Stimulated activated CD8-positive, alpha-beta memory T cell treated with anti-CD3 and anti-CD28 coated beads, Interleukin-4, amount 100 ng/mL, for 1 hour (primary cell): ENCODE data around the gene ROCK2.

ENCODE experiments used
- DNase-seq, 2 donors: peaks; one replicate each; pipeline ENCODE4 v3.0.0-alpha.2; 2020; ENCODE audit warnings: low read depth in 2 of 2, low spot score in 1 of 2

ROCK2 gene

DNA sequence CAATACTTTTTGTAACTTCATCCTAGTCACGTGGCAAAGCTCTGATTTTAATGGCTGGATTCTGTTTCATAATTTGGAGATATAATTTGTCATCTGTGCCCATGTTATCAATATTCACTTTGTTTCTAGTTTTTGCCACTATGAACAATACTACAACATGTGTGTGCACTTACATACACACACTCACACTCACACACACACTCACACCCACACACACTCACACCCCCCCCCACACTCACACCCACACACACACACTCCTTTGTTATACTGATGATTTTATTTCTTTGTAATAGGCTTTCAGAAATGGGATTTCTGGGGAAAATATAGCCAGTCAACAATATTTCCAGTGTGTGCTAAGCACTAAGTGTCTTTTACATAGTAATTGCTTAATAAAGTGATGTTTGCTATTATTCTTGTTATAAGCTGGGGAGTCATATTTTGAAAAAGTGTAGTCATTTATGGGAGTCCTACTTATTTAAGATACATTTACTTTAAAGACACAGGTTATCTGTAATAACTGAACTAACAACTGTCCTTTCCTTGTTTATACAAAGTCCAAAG, 22.8 kb upstream of the ROCK2 start:
- DNase-seq = no peak

DNA sequence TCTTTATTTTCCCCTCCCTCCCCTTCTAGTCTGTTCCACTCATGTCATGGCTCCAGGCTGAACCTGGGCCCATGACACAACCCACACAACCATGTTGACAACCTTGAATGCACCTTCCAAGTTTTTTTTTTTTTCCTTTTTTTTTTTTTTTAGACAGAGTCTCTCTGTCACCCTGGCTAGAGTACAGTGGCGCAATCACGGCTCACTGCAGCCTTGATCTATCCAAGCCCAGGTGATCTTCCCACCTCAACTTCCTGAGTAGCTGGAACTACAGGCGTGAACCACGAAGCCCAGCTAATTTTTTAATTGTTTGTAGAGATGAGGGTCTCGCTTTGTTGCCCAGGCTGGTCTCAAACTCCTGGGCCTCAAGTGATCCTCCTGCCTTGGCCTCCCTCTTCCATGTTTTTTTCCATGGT, 21.9 kb upstream of the ROCK2 start:
- DNase-seq = no peak

DNA sequence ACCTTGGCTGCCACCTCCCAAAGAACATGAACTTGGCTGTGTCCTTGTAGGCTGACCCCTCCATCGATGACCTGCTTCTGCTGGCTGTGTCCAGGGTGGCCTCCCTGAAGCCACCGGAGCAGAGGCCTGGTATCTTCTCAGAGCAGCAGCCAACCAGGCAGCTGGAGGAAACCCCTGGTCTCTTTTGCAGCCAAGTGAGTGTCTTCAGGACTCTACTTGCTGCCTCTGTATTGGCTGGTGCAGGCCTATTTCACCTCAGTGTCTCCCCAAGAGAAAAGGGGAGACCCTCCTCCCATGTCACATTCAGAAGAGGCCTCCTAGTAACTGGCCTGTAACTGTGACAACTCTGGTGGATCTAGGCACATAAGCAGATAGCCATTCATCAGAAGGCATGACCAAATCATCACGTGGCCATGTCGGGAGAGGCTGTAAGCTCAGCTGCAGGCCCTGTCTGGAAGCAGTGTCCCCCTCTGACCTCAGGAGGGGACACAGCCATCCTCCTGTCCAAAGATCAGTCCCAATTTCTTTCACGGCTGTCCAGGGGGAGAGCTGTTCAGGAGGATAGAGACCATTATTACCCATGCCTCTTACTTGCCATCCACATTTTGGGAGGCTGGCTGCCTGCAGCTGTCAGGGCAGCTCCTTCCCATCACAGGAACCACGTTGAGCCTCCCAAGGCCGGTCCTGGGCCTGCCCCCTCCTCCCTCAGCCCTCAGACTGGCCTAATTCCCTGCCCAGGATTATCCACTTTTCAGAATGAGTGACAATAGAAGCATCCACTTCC, 20.9 kb upstream of the ROCK2 start:
- no peak for DNase-seq

DNA sequence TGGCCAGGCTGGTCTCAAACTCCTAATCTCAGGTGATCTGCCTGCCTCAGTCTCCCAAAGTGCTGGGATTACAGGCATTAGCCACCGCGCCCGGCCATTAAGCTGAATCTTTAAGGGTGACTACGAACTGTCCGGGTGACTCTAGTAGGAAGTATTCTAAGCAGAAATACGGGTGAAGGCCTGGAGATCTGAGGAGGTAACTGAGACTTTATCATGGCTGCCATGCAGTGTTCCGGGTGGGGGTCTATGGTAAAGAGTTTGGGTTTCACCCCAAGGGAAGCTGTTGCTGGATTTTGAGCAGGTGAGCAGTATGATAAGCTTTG, 20.1 kb upstream of the ROCK2 start:
- no peak for DNase-seq

DNA sequence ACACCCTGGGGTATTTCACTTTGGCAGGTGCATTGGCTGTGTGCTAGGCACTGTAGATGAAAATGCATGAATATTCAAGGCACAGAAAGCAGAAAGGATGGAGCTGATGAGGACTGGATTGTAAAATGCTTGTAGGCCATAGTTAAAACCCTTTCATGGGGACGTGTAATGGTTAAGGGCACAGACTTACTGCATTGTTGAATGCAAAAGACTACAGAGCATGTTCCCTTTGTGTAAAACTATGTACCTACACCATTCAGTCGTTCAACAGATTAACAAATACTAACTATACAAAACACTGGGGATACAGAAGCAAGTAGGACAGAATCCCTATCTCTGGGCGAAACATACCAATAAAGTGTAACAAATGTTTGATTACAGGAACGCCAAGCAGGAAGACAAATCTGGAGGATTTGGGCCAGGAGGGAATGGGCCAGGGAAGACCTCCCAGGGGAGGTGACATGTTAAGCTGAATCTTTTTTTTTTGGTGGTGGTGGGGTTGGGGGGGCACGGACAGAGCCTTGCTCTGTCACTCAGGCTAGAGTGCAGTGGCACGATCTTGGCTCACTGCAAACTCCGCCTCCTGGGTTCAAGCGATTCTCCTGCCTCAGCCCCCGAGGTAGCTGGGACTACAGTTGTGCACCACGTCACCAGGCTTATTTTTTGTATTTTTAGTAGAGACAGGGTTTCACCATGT, 19.6 kb upstream of the ROCK2 start:
- DNase-seq = no peak

DNA sequence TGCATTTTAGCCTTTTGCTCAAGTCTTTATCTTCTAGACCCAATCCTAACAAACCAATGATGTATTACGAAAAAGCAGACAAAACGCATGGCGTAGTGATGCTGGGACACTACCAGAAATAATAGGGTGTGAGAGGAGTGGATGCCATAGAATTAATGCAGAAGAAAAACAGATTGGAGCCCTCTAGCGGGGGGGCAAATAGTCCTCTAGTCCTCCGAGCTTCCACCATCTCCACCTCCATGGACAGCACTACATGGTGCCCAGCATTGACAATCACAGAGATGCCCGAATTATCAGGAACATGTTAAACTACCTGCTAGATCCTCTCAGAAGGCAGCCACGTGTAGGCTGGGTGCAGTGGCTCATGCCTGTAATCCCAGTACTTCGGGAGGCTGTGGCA, 15.4 kb upstream of the ROCK2 start:
- DNase-seq = no peak

DNA sequence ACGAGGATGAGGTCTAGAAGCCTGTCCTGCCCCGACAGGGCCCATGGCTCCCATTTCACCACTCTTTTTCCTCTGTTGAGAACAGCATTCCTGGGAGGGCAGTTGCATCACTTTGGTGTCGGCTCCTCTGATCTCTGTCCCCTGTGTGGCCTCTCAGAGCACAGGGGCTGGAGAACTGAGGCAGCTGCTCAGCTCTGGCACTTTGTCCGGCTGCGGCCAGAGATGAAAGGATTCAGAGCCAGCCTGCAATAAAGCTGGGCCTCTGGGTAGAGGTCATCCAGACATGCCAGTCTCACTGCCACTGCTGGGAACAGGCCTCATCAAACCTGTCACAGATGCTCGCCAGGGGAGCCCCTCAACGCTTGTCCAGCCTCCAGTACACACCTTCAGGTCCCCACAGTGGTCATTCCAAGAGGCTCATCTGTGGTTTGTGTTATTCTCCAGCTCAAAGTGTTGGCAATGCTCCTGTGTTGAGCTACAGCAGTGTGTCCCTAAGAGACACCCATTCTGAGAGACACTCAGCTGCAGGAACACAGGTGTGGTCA, 13.1 kb upstream of the ROCK2 start:
- DNase-seq = no peak

DNA sequence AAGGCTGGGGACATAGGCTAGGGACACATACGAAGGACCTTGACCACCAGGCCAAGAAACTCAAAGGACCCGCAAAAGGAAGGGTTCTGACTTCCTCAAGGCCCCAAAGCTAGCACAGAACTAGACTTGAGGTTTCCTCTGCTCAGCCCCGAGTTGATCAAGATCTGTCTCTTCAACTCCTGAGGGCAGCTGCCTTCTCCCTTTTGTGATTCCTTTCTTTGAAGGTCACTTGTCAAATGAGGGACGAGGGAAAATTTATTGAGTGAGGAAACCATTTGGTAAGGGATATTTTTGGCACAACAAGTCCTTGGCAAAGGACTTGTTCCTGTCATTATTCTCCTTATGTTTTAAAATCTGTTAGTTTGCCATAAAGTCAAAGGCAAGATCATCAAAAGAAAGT, 12.3 kb upstream of the ROCK2 start:
- no peak for DNase-seq

DNA sequence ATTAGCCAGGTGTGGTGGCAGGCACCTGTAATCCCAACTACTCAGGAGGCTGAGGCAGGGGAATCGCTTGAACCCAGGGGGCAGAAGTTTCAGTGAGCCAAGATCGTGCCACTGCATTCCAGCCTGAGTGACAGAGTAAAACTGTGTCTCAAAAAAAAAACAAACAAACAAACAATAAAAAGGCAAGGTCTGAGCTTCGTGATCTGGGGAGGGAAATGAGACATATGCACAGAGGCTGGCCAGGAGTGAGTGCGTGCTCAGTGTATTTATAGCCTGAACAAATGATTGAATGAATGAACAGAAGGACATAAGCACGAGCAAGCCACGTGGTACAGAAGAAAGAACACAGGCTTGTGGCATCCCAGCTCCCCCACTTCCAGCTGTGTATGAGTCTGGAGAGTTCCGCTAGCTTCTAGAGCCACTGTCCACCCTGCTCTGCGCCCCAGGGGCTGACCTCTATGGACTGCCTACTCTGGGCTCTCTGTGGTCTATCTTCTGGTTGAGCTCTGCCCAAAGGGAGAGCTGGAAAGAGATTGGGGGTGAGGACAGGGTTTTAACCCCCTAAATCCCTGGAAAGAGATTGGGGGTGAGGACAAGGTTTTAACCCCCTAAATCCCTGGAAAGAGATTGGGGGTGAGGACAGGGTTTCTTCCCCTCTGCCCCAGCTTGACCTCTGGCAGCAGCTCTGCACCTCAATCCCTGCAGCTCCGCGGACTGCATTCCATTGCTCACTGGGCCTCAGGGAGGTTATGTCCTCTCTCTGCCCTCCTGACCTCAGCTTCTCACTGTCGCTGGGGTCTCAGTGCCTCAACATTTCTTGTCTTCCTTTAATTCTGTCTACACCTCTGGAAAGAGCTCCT, 11.0 kb upstream of the ROCK2 start:
- no peak for DNase-seq

DNA sequence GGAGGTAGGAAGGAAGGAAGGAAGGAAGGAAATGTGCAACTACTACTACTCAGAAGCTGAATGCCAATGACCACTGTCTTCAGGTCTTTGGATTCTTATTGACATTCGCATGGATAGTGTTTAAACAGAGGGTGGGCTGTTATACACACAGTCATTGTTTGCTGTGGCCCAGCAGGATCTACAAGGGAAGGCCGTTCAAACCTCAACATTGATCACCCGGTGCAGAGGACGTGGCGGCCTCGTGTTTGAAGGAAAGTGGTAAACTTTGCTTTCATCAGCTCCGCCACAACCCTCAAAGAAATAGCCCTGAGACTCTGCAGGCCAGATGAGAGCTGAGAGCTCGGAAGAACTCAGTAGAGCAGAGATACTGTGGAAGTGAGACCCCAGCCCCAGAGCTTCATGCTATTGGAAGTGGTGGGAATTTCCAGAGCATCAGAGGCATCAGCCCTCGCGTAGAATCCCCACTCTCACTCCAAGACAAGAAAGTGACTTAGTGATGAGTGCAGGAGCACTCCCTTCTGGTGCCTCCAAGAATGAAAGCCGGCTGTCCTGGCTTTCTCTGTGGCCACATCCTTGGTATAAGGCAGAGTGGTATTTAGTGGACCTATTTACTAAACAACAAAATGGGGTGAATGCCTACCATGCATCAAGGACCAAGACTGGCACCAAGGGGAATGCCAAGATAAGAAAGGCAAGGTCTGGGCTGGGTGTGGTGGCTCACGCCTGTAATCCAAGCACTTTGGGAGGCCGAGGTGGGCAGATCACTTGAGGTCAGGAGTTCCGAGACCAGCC, 10.1 kb upstream of the ROCK2 start:
- no peak for DNase-seq

DNA sequence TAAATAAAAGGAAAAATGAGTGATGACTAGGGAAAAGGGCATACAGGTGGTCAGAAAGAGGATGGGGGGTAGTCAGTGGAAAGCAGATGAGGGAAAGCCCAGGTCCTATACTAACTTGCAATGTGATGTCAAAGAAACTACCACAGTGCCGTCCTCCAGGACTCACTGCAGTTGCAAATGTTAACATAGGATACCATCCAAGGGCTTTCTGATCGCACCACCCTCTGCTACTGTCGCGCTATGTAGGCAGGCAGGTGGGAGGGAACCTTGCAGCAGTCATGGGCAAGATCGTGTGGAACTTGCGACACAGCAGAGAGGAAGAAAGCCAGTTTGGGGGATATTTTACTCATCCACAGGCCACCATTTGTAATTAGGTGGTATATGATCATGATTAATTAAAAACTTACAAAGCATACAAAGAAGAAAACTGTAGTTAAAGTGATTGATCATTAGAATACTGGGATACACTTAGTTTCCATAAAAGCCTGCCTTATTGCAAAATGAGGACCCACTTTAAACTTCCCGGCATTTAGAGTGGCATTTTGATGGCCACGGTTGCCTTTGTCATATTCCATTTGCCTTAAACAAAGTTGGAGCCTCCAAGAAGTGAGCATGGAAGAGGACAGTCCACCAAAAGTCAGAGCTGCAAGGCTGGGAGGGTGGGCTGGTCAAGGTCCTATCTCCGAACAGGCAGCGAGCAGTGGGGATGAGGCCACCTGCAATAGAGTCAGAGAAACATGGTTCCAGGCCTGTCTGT, 8.5 kb upstream of the ROCK2 start:
- no peak for DNase-seq

DNA sequence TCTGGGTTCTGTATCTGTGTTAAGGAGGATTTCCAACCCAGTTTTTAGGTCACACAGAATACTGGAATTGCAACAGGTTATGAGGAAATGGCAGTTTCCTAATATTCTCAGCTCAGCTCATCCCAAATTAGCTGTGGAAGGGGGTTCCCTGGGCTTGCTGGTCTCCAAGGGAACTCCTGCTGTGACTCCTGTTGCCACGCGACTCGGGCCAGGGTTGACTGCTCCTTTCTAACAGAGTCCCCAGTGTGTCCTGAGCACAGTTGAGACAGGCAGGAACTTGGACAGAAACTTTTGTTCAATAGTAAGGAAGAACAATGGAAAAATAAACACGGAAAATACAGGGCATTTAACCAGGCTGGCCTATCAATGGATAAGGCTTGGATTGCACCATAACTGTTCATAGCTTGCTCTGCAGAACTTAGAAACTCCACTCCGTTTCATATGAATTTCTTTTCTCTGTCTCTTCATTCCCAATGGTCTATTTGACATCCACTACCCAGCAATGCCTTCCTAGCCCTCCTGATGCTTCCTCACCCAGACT, 3.8 kb upstream of the ROCK2 start:
- DNase-seq = no peak

DNA sequence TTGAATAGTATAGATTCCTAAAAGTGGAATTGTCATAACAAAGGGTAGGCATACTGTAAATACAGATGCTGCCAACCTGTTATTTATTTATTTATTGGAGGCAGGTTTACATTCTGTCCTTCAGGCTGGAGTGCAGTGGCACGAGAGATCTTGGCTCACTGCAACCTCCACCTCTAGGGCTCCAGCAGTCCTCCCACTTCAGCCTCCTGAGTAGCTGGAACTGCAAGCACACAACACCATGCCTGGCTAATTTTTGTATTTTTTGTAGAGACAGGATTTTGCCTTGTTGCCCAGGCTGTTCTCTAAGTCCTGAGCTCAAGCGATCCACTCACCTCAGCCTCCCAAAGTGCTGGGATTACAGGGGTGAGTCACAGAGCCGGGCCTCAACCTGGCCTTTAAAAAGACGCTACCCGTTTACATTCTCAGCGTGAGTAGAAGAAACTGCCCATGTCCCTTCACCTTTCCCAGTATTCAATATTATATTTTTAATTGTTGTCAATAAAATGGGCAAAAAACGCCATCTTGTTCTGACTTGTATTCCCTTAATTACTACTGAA, 3.0 kb upstream of the ROCK2 start:
- no peak for DNase-seq

DNA sequence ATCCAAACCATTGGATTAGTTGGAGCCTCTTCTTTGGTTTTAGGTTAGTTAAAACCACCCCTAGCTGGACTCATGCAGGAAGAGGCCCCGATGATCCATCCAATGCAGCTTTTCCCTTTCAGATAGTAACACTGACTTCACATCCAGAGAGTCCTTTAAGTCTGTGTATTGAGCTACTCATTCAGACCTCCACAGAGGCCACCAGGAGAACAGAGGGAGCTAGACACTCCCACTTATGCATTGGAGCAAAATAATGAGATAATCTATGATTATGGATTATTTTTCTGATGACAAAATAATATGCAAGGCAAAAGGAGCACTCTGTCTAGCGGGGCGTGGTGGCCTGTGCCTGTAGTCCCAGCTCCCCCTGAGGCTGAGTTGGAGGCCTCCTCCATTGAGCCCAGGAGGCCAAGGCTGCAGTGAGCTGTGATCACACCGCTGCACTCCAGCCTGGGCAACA, 1.6 kb upstream of the ROCK2 start:
- DNase-seq = no peak

DNA sequence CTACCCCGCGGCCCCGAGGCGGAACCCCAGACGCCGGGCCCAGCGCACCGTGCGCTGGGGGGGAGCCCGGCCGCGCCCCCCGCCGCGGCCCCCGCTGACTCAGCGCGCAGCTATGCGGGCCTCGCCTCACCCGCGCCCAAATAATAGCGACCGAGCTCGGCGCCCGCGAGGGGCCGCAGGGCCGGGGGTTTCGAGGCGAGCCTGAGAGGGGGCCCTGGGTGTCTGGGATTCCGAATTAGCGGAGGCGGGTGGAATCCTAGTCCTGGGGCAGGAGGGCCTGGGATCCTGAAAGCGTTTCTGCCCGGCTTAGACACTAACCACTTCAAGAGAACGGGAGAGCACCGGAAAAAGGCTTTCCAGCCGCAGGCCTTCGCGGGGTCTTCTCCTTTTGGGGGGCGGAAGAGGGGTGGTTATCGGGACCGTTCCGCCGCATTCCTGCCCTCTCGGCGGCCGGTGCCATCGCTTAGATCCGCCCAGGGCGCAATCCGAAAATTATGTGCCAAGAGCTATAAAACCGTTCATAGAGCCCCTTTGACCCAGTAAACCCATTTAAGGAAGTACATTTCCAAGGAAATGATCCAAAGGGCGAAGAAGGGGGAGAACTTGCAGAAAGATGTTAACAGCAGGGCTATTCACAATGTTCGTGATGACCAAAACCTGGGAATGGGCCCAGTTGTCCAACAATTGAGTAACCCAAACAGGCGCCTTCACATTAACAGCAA, 681 bp upstream of the ROCK2 start:
- no peak for DNase-seq

DNA sequence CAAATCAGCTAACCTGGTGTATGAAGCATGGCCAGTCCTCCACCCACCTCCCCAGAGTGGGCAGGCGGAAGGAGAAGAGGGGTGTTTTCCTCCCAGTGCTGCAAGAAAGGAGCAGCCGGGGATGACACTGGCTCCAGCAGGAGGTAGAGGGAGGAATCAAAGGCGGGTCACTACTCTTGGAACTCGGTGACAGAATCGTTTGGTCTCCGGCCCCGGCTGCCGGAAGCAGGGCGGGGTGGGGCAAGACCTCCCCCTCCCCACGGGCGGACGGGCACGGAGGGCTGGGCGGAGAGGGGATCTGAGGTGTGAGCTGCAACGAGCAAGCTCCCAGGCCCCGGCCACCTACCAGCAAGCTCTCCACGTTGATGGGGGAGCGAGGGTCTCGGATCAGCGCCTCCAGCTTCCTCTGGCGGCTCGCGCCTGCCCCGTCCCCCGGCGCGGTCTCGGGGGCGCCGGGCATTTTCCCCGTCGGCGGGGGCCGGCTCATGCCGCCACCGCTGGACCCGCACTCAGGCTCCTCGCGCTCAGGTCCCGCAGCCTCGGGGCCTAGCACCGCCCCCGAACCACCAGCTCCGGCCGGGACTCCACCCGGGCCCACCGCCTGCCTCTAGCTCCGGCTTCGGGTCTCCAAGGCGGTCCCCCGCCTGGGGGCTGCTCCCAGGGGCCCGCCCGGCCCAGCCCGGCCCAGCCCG, 640 bp downstream of the ROCK2 start:
- DNase-seq = no peak

DNA sequence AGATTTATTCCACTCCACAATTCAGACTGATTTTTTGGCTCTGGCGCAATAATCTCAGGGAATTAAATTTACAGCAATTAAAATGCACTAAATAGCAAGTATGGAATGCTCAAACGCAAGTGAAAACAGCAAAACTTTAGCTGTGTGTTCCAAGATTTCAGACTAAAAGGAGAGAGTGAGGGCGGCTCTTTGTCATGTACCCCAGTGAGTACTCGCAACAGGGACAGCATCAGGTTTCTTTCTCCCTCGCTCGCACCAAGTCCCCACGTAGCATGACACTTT, 1.1 kb downstream of the ROCK2 start:
- DNase-seq = no peak
